GM21528 (cell line): Measurements from ENCODE around the gene BCAP31.
"Not testable (repeated sequence)": the region's sequence is repeated elsewhere in the genome, so short reads cannot be mapped to it uniquely, and the experiment has no call there.

Experiments
- ATAC-seq: cut with Tn5 transposase; IDR thresholded peaks from one replicate; pipeline ENCODE4 v1.9.1; 2021; ENCODE audit warnings: mild to moderate bottlenecking, moderate library complexity; ENCODE audit not compliant: unreplicated experiment, low FRiP score

Gene BCAP31

GRCh38 chrX:153719238-153719637 is 4.9 kb downstream of the BCAP31 start:
- ATAC-seq = no peak

- ATAC-seq = no peak
Observed at GRCh38 chrX:153717445-153717844, 6.7 kb downstream of the BCAP31 start.

- ATAC-seq = no peak
Observed at GRCh38 chrX:153714256-153714655, 9.9 kb downstream of the BCAP31 start.

- no peak for ATAC-seq
Observed at GRCh38 chrX:153709726-153710674, 14.2 kb downstream of the BCAP31 start.

- no peak for ATAC-seq
Observed at GRCh38 chrX:153708415-153708814, 15.8 kb downstream of the BCAP31 start.

- ATAC-seq = no peak
Observed at GRCh38 chrX:153707406-153707805, 16.8 kb downstream of the BCAP31 start.

- ATAC-seq = no peak
Observed at GRCh38 chrX:153706799-153707198, 17.4 kb downstream of the BCAP31 start.

- not testable (repeated sequence) for ATAC-seq
Observed at GRCh38 chrX:153705403-153706060, 18.7 kb downstream of the BCAP31 start.

GRCh38 chrX:153704631-153705402 is 19.4 kb downstream of the BCAP31 start:
- not testable (repeated sequence) for ATAC-seq

- no peak for ATAC-seq
Observed at GRCh38 chrX:153704021-153704526, 20.1 kb downstream of the BCAP31 start.

GRCh38 chrX:153703036-153703370 is 21.2 kb downstream of the BCAP31 start:
- no peak for ATAC-seq

- ATAC-seq = no peak
Observed at GRCh38 chrX:153702336-153703035, 21.7 kb downstream of the BCAP31 start.

- ATAC-seq = no peak
Observed at GRCh38 chrX:153701706-153702105, 22.5 kb downstream of the BCAP31 start.

GRCh38 chrX:153700967-153701366 is 23.2 kb downstream of the BCAP31 start:
- no peak for ATAC-seq

GRCh38 chrX:153700376-153700945 is 23.7 kb downstream of the BCAP31 start:
- ATAC-seq = no peak

- ATAC-seq = not testable (repeated sequence)
Observed at GRCh38 chrX:153699784-153700371, 24.3 kb downstream of the BCAP31 start.

- ATAC-seq = not testable (repeated sequence)
Observed at GRCh38 chrX:153699210-153699783, 24.9 kb downstream of the BCAP31 start.

GRCh38 chrX:153697924-153698865 is 26.0 kb downstream of the BCAP31 start:
- no peak for ATAC-seq
